ENCODE results near the gene DAAM1.
A peak's percentile ranks its signal among the peaks of the same experiment; 100 is the strongest.

The DAAM1 gene

GRCh38 chr14:59228421-59228820 is 40.0 kb downstream of the DAAM1 start:
- DNase-seq: no peak

DNA sequence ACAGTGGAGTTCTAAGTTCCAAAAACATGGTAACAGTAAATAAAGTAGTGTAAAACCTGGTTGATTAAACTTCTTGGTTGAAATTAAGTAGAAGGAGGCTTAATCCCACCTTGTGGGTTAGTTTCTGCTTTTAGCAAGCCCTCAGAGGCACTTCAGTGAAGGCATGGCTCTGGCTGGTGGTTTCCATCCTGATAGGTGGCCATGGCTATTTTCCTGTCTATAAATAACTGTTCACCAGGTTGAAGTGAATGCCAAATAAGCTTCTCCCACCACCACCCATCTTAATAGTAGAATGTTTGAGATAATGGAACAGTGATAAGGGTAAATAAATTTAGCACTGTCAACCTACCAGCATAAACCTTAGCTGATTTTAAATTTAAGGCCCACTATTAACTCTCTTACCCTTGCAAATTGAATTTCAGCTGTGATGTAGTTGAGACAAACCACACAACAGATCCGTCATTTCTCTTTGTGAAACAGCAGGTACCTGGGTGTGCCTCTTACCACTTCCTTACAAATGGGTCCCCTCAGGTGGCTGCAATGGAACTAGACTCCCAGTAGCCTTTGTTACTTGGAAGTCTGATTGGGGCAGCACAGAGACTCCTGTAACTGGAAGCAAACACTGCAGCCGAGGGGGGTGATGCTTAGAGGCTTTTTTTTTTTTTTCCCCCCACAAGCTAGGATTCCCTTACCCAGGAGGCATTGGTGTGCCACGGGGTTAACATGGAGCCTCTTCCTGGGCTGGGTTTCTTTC is 41.4 kb downstream of the DAAM1 start:
- DNase-seq: no peak

DNA sequence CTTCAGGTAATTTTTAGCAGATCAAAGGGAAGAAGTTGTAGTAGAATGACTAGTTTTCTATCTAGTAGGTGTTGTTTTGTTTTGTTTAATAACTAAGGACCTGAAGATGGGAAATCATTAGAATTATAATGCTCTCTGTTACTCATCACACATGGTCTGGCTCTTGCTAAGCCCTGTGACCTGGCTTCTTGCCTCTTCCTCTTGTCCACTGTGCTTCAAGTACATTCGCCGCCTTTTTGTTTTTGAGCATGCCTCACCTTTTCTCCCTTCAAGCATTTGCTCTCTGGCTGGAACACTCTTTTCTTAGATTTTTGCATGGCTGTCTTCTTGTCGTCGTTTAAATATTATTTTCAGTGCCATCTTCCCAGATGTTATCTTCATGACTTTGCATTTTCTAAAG is 47.7 kb downstream of the DAAM1 start:
- no peak for DNase-seq

DNA sequence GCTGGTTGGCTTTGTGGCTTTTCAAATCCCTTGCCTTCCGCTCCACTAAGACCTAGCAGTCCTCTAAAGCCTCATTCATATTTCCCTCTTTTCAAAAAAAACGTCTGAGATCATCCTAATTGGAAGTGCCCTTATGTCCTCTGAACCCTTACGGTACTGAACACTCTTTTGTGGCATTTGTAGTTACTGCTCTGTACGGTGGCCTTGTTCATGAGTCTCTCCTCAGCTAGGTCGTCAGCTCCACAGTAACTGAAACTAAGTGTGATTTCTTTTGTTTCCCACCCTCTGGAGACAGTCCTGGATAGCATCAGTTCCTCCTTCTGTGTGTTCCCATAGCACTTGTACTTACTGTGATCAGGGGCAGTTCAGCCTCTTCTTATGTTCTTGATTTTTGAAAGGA is 49.7 kb downstream of the DAAM1 start:
- DNase-seq: no peak

DNA sequence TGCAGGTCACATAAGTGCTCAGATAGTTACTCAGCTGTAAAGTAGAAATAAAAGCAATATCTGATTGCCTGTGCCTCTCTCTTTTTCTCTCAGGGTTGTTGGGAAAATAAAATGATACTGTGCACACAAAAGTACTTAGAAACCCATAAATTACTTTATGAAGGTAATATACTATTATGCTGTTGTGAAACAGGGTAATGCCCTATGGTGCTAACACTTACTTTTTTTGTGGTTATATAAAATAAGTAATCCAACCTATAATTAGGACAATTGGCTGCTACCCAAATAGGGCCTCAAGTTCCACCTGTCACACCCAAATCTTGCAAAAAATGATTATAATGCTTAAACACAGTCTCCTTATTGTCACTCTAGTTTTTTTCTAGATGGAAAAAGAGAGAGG is 50.6 kb downstream of the DAAM1 start:
- DNase-seq: no peak

- no peak for DNase-seq
Observed at GRCh38 chr14:59240356-59240755, 51.9 kb downstream of the DAAM1 start.

- DNase-seq: no peak
Observed at GRCh38 chr14:59241121-59241520, 52.7 kb downstream of the DAAM1 start.

- no peak for DNase-seq
Observed at GRCh38 chr14:59243174-59243573, 54.7 kb downstream of the DAAM1 start.

DNA sequence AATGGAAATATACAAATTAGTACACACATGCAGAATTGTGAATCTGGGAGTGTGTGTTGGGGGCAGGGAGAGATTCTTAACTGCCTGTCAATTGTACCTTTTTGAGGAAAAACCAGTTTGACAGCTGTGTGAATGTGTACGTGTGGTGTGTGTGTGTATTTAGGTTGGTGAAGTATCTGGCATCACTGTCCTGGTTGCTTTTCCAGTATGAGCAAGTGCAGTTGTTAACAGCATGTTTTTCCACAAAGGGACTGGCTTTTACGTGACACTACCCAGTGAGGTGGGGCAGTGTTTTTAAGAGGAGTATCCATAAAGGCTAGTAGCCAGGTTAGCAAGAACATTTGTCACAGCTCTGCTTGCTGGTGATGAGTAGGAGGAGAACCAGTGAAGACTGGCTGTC is 56.1 kb downstream of the DAAM1 start:
- no peak for DNase-seq

- no peak for DNase-seq
Observed at GRCh38 chr14:59245809-59246295, 57.4 kb downstream of the DAAM1 start.

GRCh38 chr14:59246566-59246965 is 58.1 kb downstream of the DAAM1 start:
- DNase-seq: no peak

DNA sequence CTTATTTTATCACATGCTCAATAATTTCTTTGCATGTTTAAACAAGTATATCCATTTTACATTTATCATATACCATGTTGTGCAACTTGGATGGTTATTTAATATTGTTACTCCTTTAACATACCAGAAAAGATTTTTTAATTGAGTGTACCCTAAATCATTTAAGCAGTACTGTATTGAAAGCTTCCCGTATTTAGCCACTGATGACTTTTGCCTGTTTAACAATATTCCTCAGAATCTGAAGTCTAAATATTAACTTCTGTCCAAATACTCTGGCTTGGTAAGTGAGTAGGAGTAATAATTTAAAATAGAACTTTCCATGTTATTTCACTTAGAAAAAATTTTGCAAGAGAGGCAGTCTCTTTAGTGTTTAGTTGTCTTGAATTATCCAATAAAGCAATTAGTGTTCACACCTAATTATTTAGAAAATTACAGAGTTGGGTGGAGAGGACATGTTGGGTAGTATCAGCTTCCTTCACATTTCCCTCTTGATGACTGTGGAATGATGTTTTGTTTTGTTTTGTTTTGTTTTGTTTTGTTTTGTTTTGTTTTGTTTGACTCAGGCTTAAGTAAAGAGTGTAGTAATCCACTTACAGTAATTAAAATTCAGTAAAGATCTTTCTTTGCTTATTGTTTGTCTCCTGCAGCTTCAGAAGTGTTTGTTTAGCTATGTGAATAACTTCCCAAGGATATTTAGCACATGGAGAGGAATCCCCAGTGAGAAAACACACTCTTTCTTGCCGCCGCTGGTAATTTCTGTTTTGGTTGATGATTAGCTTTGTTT is 59.5 kb downstream of the DAAM1 start:
- DNase-seq: no peak

- no peak for DNase-seq
Observed at GRCh38 chr14:59249029-59249428, 60.6 kb downstream of the DAAM1 start.

DNA sequence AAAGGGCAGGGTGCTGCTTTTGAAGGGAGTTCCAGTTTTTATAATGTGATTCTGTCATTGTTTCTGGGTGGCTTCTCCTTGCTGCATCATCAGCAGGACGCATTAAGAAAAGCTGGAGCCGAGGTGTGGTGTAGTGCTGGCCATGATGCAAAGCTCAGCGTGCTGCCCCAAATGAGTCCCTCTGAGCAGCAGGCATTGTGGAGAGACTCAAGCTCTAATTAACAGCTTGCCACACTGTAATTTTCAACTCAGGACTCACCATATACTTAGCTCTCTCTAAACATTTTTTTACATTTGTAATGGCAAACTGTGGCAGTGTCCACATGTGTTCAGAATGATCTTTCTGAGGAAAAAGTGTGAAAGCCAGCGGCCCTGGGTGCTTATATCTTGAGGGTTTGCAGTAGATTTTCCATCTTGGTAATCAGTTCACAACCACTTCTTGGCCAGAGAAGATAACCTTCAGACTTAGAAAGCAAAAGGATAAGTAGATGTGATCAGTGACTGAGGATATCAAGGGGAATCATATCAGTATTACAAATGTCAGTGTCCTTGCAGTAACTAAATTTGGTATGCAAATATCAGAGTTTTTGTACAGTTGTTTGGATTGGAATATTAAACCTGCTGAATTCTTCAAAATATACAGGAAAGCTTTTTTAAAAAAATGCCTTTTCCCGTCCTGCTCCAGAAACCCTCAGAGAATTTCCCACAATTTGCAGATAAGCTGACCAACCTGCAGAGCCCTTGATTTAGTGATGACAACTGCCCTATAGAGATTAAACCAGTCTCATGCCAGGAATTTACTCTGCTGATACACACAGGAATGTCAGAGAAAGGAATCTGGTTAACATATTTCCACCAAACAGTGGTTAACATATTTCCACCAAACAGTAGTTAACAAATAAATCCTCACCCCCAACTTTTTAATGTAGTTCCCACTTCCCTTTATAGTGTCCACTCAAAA is 63.6 kb downstream of the DAAM1 start:
- DNase-seq: peak; percentile 39

- DNase-seq: no peak
Observed at GRCh38 chr14:59252772-59253500, 64.5 kb downstream of the DAAM1 start.

GRCh38 chr14:59253527-59253926 is 65.1 kb downstream of the DAAM1 start:
- no peak for DNase-seq

GRCh38 chr14:59254146-59254910 is 65.9 kb downstream of the DAAM1 start:
- DNase-seq: no peak

DNA sequence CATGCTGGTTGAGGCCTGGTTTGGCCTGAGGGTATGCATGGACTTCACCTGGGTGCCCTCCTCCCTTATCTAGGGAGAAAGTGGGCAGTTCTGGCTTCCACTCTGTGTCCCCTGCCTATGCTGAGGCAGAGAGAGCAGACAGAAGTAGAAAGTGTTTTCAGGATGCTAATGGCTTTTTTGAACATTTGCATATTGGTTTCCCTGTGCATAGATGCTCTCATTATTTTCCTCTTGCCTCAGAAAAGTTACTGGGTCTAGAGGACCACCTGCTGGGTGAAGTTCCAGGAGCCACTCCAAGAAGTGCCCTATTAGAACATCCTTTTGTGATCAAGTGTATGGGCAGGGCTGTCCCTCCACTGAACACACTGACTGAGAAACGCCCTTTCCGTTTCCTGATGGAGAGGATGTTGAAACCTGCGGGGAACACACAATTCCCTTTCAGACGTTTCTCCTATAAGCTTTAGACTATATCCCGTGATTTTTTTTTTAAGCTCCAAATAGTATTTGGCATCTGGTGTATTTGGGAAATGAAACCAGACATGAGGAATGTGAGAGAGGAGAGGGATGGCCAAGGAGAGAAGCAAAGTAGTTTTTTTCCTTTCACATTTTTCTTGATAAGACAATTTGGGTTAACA is 66.6 kb downstream of the DAAM1 start:
- no peak for DNase-seq

GRCh38 chr14:59256331-59256730 is 67.9 kb downstream of the DAAM1 start:
- no peak for DNase-seq

DNA sequence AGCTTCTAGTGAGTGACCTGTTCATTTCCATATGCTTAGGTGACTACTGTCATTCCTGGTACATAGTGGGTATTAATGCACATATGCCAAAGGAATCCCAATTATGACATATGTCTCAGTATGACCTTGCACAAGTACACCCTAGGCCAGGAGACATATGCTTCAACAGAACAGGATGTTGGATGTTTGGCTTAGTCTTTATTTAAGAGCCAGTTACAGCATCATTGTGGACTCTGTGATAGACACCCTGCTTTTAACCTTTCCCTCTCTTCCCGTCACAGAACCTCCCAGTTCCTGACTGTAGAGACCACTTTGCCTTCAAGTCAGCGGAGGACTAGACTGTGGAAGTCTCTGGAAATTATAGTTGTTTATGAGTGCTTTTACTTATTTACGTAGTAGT is 72.9 kb downstream of the DAAM1 start:
- DNase-seq: no peak

Data from retina (tissue), 1 donor.